ENCODE measurements around the gene CYP27B1.

The CYP27B1 gene

GRCh38 chr12:57766464-57767304, at the start of gene CYP27B1:
TSS of gene CYP27B1 (minus strand) at chr12:57767078. CDS start at chr12:57767041, 37 bp downstream.
- DNase-seq (ENCODE audit: low read depth), result no peak

GRCh38 chr12:57816001-57816854, 49.4 kb upstream of the CYP27B1 start:
- DNase-seq (ENCODE audit: low read depth), result no peak

- no peak for DNase-seq (ENCODE audit: low read depth)
These were observed 48.5 kb upstream of the CYP27B1 start for GRCh38 chr12:57815177-57816000.

GRCh38 chr12:57813971-57814772, 47.3 kb upstream of the CYP27B1 start:
- no peak for DNase-seq (ENCODE audit: low read depth)

- DNase-seq (ENCODE audit: low read depth), result no peak
These were observed 46.5 kb upstream of the CYP27B1 start for GRCh38 chr12:57813111-57813970.

GRCh38 chr12:57811028-57811755, 44.3 kb upstream of the CYP27B1 start:
- DNase-seq (ENCODE audit: low read depth), result no peak

GRCh38 chr12:57810450-57810849, 43.6 kb upstream of the CYP27B1 start:
- DNase-seq (ENCODE audit: low read depth), result no peak

- DNase-seq (ENCODE audit: low read depth), result no peak
These were observed 42.5 kb upstream of the CYP27B1 start for GRCh38 chr12:57809425-57809824.

GRCh38 chr12:57808351-57808750, 41.5 kb upstream of the CYP27B1 start:
- no peak for DNase-seq (ENCODE audit: low read depth)

- DNase-seq (ENCODE audit: low read depth), result no peak
These were observed 40.4 kb upstream of the CYP27B1 start for GRCh38 chr12:57807285-57807684.

- DNase-seq (ENCODE audit: low read depth), result no peak
These were observed 39.8 kb upstream of the CYP27B1 start for GRCh38 chr12:57806677-57807076.

GRCh38 chr12:57803319-57803893, 36.5 kb upstream of the CYP27B1 start:
- no peak for DNase-seq (ENCODE audit: low read depth)

- no peak for DNase-seq (ENCODE audit: low read depth)
These were observed 35.7 kb upstream of the CYP27B1 start for GRCh38 chr12:57802607-57803006.

- DNase-seq (ENCODE audit: low read depth), result no peak
These were observed 34.1 kb upstream of the CYP27B1 start for GRCh38 chr12:57800965-57801364.

GRCh38 chr12:57797933-57798332, 31.1 kb upstream of the CYP27B1 start:
- DNase-seq (ENCODE audit: low read depth), result no peak

- no peak for DNase-seq (ENCODE audit: low read depth)
These were observed 30.1 kb upstream of the CYP27B1 start for GRCh38 chr12:57796996-57797395.

GRCh38 chr12:57795354-57795753, 28.5 kb upstream of the CYP27B1 start:
- DNase-seq (ENCODE audit: low read depth), result no peak

GRCh38 chr12:57793920-57794319, 27.0 kb upstream of the CYP27B1 start:
- no peak for DNase-seq (ENCODE audit: low read depth)

- DNase-seq (ENCODE audit: low read depth), result no peak
These were observed 17.0 kb upstream of the CYP27B1 start for GRCh38 chr12:57783861-57784260.

All from activated T-helper 9 cell treated with anti-CD3 and anti-CD28 coated beads, Interleukin-2, amount 50 U/mL, for 16 hours (primary cell).